Esophagus muscularis mucosa (tissue), 4 donors: Measurements from ENCODE around the gene NAXE.

ENCODE experiments used
- CTCF ChIP-seq, 3 experiments: fragments of 200-600 bp in 2 of 3; fragments of 450-650 bp in 1 of 3; sonication (generic) in 2 of 3; IDR thresholded peaks; one replicate each; pipeline ENCODE4 v1.5.1; 2017 to 2019; ENCODE audit warnings: antibody characterized with exemption in 3 of 3, mild to moderate bottlenecking in 2 of 3, moderate library complexity in 1 of 3
- EP300 ChIP-seq: sonication (generic); formaldehyde crosslinking; IDR thresholded peaks from one replicate; pipeline ENCODE4 v1.6.1; 2017; ENCODE audit warnings: antibody characterized with exemption
- POLR2A ChIP-seq: fragments of 450-650 bp; IDR thresholded peaks from one replicate; pipeline ENCODE4 v1.6.1; 2017; ENCODE audit warnings: antibody characterized with exemption, moderate library complexity, mild to moderate bottlenecking, low read depth
- POLR2AphosphoS5 ChIP-seq, 2 donors: sonication (generic); formaldehyde crosslinking; IDR thresholded peaks; one replicate each; pipeline ENCODE4 v1.6.1; 2017; ENCODE audit warnings: antibody characterized with exemption in 2 of 2

- TF ChIP-seq POLR2A: no peak
- TF ChIP-seq CTCF (IDR thresholded peaks at IDR 0.05): no peak
- TF ChIP-seq EP300: no peak
- no peak for TF ChIP-seq POLR2AphosphoS5 (IDR thresholded peaks at IDR 0.05)
These were observed 46.8 kb downstream of the NAXE start for GRCh38 chr1:156638189-156638985.
